T-helper 22 cell (primary cell): ENCODE data around the gene POC1A.

Experiments
- DNase-seq: peaks from one replicate; pipeline ENCODE4 v3.0.0-alpha.2; 2020; ENCODE audit warnings: low read depth

Gene POC1A

GRCh38 chr3:52154135-52155094, at the start of gene POC1A:
Gene POC1A, minus strand, starts transcription at chr3:52154423. Its CDS starts 51 bp downstream, at chr3:52154372.
- DNase-seq, result peak; percentile 79

GRCh38 chr3:52203701-52204100, 49.5 kb upstream of the POC1A start:
- DNase-seq, result no peak

DNA sequence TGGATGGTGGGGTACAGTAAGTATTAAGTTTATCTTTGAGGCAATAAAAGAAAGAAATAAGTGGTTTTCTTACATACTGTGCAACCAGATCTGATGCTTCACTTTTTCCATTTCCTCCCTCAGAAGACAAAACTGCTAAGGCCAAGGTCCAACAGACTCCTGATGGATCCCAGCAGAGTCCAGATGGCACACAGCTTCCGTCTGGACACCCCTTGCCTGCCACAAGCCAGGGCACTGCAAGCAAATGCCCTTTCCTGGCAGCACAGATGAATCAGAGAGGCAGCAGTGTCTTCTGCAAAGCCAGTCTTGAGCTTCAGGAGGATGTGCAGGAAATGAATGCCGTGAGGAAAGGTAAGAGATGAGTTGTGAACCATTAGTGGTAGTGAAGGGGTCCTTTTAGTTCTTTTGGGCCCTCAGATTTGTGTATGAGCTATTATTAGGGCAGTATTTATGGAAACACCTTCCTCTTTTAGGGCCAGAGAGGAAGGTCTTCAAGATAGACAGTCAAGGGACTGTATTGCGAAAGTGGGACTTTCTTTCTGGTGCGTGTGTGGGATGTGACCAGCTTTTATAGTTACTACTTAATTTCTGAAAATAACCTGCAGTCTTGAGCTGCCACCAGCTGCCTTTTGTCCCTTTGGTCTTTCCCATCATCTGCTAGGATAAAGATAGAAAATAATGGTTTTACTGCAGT, 48.3 kb upstream of the POC1A start:
- DNase-seq, result no peak

GRCh38 chr3:52200981-52201679, 46.9 kb upstream of the POC1A start:
- DNase-seq, result no peak

DNA sequence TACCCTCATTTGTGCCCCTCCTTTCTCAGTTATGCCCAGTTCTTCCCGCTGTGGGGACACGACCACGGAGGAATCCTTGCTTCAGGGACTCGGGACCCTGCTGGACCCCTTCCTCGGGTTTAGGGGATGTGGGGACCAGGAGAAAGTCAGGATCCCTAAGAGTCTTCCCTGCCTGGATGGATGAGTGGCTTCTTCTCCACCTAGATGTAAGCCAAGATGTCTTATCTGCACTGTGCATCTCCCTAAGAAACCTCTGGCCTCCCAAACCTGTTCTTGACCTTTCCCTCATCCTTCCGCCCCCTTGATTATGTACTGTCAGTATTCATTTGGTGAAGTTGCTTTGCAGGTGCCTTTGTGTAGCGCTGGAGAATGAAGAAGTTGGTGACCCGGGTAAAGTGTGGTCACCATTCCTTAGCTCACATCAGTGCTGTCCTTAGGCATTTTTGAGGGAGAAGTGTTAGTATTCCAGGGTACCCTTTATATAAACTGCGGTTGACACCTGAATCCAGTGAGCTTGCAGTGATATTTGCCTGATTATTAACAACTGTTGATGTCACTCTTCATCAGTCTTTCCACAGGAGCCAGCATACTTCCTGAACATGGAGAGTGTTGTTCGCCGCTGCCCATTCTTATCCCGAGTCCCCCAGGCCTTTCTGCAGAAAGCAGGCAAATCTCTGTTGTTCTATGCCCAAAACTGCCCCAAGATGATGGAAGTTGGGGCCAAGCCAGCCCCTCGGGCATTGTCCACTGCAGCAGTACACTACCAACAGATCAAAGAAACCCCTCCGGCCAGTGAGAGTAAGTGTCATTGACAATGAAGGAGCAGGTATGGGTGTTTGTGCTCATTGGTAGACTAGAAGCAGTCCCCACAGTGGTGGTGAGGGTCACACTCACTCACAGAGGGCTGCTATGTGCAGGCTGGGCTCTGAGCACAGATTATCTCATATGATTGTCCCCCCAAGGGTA, 44.7 kb upstream of the POC1A start:
- no peak for DNase-seq

DNA sequence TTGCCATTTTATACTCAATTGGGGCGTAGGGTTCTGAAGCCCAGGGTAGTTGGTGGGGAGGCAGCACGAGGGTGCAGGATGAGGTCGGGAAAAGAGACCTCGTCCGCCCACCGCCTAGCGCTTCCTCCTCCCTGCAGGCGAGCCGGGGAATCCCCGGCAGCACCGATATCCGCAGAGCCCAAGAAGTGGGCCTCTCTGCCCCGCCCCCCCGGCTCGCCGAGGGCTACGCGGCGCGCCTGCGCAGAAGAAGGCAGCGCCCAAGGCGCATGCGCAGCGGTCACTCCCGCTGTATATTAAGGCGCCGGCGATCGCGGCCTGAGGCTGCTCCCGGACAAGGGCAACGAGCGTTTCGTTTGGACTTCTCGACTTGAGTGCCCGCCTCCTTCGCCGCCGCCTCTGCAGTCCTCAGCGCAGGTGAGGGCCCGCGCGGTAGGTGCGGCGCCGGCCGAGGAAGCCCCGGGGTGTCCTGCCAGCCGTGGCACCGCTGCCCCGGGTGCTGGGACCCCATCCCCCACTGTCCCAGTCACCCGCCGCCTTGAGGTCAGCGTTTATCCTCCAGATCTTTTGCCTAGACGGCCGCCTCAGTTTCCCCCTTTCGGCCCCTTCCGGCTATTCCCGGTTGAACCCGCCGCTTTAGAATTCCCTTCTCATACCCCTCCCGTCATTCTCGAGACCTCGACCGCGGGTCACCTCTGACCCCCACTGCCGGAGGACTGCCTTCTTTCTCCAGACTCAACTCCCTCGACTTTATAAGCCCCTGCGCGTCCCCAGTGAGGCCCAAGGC, 43.8 kb upstream of the POC1A start, which contains the start of gene ALAS1:
TSS of gene ALAS1 (plus strand) at position 319 of the 784 bp plus-strand sequence. CDS start 1,082 bp downstream, outside the sequence.
- DNase-seq, result peak; percentile 88

- DNase-seq, result no peak
Observed at GRCh38 chr3:52197499-52197841, 43.2 kb upstream of the POC1A start.

DNA sequence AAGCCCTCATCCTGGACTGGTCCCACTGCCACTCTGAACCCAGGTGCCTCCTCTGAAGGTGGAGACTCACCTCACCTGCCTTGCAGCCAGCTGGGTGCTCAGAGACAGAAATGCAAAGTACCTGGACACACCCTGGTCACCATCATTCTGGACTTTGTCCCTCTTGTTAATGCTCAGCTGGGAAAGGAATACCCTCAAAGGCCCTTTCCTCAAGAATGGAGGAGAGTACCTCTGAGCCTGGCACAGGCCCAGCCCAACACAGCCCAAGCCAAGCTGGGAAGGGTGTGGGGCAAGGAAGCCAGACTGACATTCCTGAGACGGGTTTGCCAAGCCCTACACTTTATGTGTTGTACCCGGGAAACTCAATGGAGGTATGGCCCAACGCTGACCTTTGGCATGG, 42.8 kb upstream of the POC1A start:
- no peak for DNase-seq

DNA sequence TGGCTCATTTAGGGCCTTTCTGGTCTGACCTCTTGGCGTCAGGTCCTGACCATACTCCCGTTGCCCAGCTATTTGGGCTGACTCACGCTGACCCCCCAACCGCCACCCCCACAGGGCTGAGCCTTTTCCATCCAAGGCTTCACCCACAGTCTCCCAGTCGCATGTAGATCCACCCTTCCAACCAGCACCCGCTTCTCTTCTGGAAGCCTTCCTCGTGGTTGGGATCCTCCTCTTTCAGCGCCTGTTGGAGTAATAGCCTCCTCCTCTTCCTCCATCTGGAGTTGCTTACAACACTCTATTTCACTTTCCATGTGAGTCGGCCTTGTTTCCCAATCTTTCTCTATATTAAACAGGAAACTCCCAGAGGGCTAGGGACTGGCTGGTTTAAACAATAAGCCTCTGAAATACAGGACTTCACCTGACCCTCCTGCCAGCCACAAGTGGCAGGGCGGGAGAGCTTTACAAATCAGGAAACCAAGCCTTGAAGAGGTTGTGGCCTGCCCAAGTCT, 41.7 kb upstream of the POC1A start:
- DNase-seq, result no peak

DNA sequence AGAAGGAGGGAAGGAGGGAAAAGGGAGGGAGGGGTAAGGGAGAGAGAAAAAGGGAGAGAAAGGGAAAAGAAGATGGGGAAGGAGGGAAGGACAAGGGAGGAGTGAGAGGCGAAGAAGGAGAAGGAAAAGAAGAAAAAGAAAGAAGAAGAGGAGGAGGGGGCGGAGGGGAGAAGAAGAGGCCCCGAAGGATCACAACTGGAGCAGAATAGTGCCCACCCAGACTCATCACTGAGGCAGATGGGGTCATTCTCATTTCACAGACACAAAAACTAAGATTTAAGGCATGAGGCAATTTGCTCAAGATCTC, 41.0 kb upstream of the POC1A start:
- DNase-seq, result no peak

DNA sequence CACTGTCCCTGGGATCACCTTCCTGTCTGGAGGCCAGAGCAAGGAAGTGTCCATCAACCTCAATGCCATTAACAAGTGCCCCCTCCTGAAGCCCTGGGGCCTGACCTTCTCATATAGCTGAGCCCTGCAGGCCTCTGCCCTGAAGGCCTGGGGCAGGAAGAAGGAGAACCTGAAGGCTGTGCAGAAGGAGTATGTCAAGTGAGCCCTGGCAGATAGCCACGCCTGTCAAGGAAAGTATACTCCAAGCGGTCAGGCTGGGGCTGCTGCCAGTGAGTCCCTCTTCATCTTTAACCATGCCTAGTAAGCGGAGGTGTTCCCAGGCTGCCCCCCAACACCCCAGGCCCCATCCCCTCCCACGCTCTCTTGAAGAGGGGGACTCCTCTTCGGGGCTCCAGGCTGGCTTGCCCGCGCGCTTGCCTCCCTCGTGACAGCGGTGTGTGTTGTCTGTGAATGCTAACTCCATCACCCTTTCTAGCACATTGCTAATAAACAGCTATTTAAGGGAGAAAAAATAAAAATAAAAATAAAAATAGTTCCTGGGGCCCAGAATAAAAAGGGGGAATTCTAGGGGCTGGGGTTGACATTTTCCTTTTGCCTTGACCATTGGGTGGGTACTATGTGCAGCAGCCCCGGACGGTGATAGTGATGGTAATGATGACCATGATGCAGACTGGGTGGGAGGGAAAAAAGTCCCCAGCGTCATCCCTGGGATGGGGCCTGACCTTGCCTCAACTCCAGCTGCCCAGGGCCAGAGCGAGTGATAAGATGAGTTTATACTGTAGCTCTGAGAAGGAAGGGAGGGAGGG, 40.5 kb upstream of the POC1A start:
- no peak for DNase-seq

DNA sequence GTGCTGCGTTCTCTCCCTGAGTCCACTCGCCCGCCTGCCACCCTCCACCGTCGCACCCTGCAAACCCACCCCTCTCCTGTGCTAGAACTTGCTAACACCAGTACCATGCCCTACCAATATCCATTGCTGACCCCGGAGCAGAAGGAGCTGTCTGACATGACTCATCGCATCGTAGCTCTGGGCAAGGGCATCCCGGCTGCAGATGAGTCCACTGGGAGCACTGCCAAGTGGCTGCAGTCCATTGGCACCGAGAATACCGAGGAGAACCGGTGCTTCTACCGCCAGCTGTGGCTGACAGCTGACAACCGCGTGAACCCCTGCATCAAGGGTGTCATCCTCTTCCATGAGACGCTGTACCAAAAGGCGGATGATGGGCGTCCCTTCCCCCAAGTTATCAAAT, 38.8 kb upstream of the POC1A start:
- DNase-seq, result no peak

DNA sequence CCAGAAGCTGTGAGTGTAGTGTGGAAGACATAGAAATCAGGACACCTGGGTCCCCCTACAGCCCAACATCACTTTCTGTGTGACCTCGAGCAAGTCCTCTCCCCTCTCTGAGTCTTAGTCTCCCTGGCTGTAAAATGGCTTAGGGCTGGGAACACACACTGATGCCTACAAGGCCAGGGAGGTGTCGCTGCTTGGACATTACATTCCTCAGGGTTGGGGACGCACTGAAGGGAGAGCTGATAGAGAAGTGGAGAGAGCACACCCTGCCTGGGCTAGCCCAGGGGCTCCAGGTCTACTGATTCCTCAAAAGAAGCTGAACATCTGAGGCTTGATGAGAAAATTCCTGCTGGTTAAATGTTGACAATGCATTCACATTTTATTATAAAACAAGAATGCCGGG, 37.4 kb upstream of the POC1A start:
- no peak for DNase-seq

GRCh38 chr3:52190294-52191074, 36.3 kb upstream of the POC1A start:
- DNase-seq, result no peak

- DNase-seq, result no peak
Observed at GRCh38 chr3:52188556-52188955, 34.3 kb upstream of the POC1A start.

DNA sequence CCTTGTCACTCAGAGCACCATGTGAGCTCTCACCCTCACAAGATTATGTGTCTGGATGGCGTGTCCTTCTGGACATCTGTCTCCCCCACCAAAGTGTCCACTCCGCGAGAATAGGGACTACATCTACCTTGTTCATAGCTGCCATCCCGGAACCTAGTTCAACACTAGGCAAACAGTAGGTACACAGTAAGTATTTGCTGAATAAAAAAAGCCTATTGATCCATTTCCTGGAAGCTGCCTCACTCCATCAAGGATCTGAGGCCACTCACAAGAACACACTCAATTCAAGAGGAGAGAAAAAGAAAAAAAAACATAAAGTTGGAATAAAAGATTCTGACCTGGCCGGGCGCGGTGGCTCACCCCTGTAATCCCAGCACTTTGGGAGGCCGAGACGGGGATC, 32.5 kb upstream of the POC1A start:
- DNase-seq, result no peak

GRCh38 chr3:52185837-52186236, 31.6 kb upstream of the POC1A start:
- DNase-seq, result no peak

GRCh38 chr3:52185311-52185710, 31.1 kb upstream of the POC1A start:
- no peak for DNase-seq

GRCh38 chr3:52184690-52185089, 30.5 kb upstream of the POC1A start:
- DNase-seq, result no peak
